Measurements from ENCODE around the gene ZNF44. TPM values are rescaled to one million over a fixed set of nuclear protein-coding genes. Genes with fewer than 3 reads are reported as not detected.

The ZNF44 gene
- polyA plus RNA-seq, 1 donor from 2014 or later = 14.7 TPM

- Histone ChIP-seq H3F3A (ENCODE audit: insufficient read depth, low read length, poor library complexity, severe bottlenecking) (no peaks in the 10 kb centered on the region), H3K9me3 (ENCODE audit: low read length) (peaks cover 6% of the 10 kb centered on the region), H4K20me1 (ENCODE audit: insufficient read depth) (no peaks in the 10 kb centered on the region), H3K9me2 (ENCODE audit: insufficient read depth, low read length) (no peaks in the 10 kb centered on the region), H3K79me2 (replicated peaks; ENCODE audit: insufficient read depth, low read length) (no peaks in the 10 kb centered on the region), H3K9ac (ENCODE audit: low read length) (no peak overlapping the region), H3K27me3 (ENCODE audit: insufficient read depth, low read depth, low read length) (no peaks in the 10 kb centered on the region), H3K36me3 (ENCODE audit: insufficient read depth, low read length) (peaks cover 12% of the 10 kb centered on the region), H3K27ac (ENCODE audit: low read length) (no peak overlapping the region), H3K4me3 (ENCODE audit: low read length) (no peak overlapping the region), H3K4me2 (ENCODE audit: low read length) (no peak overlapping the region), H2AFZ (ENCODE audit: low read depth, low read length) (no peak overlapping the region)
- TF ChIP-seq TAF1 (IDR thresholded peaks at IDR 0.05; ENCODE audit: low read depth) (no peak), RAD21 (conservative IDR thresholded peaks at IDR 0.05) (no peak), EP300 (conservative IDR thresholded peaks at IDR 0.05; ENCODE audit: poor library complexity, severe bottlenecking) (no peak), CTCF (IDR thresholded peaks at IDR 0.05; ENCODE audit: poor library complexity, severe bottlenecking) (no peak), MXI1 (conservative IDR thresholded peaks at IDR 0.05; ENCODE audit: poor library complexity, severe bottlenecking) (no peak), POLR2AphosphoS5 (IDR thresholded peaks at IDR 0.05) (no peak)
- TF ChIP-seq, protein P1, sequence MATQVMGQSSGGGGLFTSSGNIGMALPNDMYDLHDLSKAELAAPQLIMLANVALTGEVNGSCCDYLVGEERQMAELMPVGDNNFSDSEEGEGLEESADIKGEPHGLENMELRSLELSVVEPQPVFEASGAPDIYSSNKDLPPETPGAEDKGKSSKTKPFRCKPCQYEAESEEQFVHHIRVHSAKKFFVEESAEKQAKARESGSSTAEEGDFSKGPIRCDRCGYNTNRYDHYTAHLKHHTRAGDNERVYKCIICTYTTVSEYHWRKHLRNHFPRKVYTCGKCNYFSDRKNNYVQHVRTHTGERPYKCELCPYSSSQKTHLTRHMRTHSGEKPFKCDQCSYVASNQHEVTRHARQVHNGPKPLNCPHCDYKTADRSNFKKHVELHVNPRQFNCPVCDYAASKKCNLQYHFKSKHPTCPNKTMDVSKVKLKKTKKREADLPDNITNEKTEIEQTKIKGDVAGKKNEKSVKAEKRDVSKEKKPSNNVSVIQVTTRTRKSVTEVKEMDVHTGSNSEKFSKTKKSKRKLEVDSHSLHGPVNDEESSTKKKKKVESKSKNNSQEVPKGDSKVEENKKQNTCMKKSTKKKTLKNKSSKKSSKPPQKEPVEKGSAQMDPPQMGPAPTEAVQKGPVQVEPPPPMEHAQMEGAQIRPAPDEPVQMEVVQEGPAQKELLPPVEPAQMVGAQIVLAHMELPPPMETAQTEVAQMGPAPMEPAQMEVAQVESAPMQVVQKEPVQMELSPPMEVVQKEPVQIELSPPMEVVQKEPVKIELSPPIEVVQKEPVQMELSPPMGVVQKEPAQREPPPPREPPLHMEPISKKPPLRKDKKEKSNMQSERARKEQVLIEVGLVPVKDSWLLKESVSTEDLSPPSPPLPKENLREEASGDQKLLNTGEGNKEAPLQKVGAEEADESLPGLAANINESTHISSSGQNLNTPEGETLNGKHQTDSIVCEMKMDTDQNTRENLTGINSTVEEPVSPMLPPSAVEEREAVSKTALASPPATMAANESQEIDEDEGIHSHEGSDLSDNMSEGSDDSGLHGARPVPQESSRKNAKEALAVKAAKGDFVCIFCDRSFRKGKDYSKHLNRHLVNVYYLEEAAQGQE (IDR thresholded peaks at IDR 0.05; ENCODE audit: borderline replicate concordance) = no peak
Observed at GRCh38 chr19:12265921-12266704, 28.6 kb downstream of the ZNF44 start.

- Histone ChIP-seq H3F3A (ENCODE audit: insufficient read depth, low read length, poor library complexity, severe bottlenecking) (no peaks in the 10 kb centered on the region), H3K4me2 (ENCODE audit: low read length) (no peak overlapping the region), H3K27ac (ENCODE audit: low read length) (no peak overlapping the region), H3K79me2 (replicated peaks; ENCODE audit: insufficient read depth, low read length) (no peaks in the 10 kb centered on the region), H3K9me2 (ENCODE audit: insufficient read depth, low read length) (no peaks in the 10 kb centered on the region), H3K4me3 (ENCODE audit: low read length) (no peak overlapping the region), H4K20me1 (ENCODE audit: insufficient read depth) (no peaks in the 10 kb centered on the region), H3K27me3 (ENCODE audit: insufficient read depth, low read depth, low read length) (no peaks in the 10 kb centered on the region), H2AFZ (ENCODE audit: low read depth, low read length) (no peak overlapping the region), H3K9me3 (ENCODE audit: low read length) (peaks cover 3% of the 10 kb centered on the region), H3K9ac (ENCODE audit: low read length) (no peak overlapping the region), H3K36me3 (ENCODE audit: insufficient read depth, low read length) (no peaks in the 10 kb centered on the region)
- TF ChIP-seq EZH2 (IDR thresholded peaks at IDR 0.05; ENCODE audit: borderline replicate concordance, insufficient read depth, low read length, poor library complexity, severe bottlenecking) (no peak), CTCF (IDR thresholded peaks at IDR 0.05; ENCODE audit: poor library complexity, severe bottlenecking) (no peak), MXI1 (conservative IDR thresholded peaks at IDR 0.05; ENCODE audit: poor library complexity, severe bottlenecking) (no peak), RAD21 (conservative IDR thresholded peaks at IDR 0.05) (no peak), SMC3 (conservative IDR thresholded peaks at IDR 0.05; ENCODE audit: poor library complexity) (no peak), EP300 (conservative IDR thresholded peaks at IDR 0.05; ENCODE audit: poor library complexity, severe bottlenecking) (no peak), TAF1 (IDR thresholded peaks at IDR 0.05; ENCODE audit: low read depth) (no peak), POLR2AphosphoS5 (IDR thresholded peaks at IDR 0.05) (no peak)
Observed at GRCh38 chr19:12261554-12261953, 33.1 kb downstream of the ZNF44 start.

Measured in neural cell (in vitro differentiated cells).